ENCODE data around the gene LHPP.

Gene LHPP

DNA sequence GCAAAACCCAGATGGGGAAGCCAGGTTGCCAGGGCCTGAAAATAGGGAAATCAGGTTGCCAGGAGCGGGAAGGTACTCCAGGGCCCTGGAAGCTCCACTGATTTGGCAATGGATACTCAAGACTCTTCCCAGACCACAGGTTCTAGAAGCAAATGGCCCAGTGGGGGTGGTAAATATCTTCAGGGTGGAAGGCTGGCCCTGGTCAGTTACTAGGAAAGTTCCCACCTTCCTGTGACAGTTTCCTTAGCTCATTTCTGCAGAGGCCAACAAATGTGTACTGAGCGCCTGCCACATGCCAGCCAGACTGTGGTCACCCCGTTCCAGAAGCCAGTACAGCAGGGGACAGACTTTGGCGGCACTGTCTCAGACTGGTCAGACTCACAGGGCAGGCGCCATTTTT lies 168.9 kb downstream of the LHPP start:
- no peak for DNase-seq

DNA sequence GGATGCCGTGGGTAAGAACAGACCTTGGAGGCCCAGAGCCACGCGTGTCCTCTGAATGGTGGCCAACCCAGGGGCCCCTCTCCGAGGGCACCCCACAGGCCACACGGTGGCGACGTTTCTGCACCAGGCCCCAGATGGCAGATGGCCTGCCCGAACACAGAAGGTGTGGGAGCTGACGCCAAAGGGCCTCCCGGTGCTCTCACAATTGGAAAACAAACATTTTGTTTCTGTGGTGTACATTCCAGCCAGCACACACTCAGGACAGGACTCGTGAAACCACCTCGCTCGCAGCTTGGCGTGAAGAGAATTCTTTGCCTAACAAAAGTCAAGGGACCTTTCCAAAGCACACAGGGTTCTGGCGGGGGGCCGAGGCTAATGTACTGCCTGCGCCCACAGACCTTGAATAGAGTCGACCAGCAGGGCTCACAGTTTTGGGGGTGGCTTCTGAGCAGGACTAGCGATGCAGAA lies 170.5 kb downstream of the LHPP start:
- DNase-seq, result peak; percentile 58

DNA sequence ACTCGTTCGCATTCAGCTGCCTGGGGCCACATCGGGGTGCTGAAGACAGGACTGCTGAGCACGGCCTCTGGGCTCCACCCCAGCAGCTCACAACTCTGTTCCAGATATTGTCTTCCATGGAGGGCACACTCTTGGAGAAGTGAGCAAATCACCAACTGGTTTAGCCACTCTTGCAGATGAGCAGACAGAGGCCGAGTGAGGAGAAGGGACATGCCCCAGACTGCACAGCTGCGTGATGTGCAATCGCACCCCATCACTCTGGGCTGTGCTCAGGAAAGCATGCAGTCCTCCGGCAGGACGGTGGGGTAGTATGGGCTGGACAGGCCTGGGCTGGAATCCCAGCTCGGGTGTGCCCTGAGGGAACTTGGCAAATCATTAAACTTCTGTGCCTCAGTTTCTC lies 170.9 kb downstream of the LHPP start:
- no peak for DNase-seq

GRCh38 chr10:124636271-124636995 lies 174.8 kb downstream of the LHPP start:
- peak; percentile 62 for DNase-seq

GRCh38 chr10:124637091-124637700 lies 175.6 kb downstream of the LHPP start:
- no peak for DNase-seq

- no peak for DNase-seq
Observed at GRCh38 chr10:124637746-124638145, 176.1 kb downstream of the LHPP start.

- no peak for DNase-seq
Observed at GRCh38 chr10:124639206-124639605, 177.6 kb downstream of the LHPP start.

DNA sequence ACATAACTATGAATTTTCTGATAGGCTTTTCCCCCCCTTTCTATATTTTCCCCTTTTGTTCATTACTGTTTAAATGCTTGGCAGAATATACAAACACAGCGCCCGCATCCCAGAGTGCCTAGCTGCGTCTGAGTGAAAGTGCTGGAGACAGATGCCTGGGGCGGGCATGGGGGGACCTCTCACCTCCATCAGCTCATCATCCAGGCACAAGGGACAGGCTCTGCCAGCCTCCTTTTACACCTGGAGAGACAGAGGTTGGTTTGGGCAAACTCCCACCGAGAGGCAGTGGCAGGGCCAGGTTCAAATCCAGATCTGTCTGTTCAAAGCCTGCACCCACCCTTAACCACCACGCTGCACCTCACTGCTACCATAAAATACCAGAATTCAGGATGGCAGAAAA lies 178.0 kb downstream of the LHPP start:
- DNase-seq, result no peak

GRCh38 chr10:124640056-124640455 lies 178.4 kb downstream of the LHPP start:
- DNase-seq, result no peak

DNA sequence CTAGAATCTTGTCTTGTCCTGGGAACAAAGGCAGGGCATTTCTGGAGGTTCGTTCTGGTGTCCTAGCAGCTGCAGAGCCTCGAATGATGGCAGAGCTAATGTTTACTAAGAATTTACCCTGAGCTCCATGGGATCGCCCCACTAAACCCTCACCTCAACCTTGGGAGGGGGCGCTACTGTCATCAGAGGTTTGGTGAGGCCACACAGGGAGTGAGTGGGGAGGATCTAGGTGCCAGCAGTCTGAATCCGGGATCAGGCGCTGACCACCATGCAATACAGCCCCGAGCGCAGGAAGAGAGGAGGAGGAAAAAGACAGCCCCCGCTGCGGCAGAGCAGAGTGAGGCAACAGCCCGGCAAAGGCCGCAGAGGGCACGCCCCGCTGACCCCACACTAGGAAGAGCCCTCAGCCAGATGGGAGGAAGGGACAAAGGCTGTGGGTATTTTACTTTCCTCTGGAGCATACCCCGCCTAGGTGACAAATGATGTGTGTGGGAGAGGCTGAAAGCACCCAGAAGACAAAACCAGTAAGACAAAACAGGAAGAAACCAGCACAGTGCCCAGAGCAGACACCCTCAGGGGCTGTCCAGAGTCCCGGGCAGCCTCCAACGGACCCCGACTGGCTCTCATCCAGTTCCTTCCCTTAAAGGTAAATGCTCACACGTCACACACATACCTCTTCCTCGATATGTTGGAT lies 179.1 kb downstream of the LHPP start:
- DNase-seq, result no peak

- no peak for DNase-seq
Observed at GRCh38 chr10:124641282-124642087, 179.9 kb downstream of the LHPP start.

- DNase-seq, result no peak
Observed at GRCh38 chr10:124642088-124642710, 180.6 kb downstream of the LHPP start.

- no peak for DNase-seq
Observed at GRCh38 chr10:124643330-124644009, 181.8 kb downstream of the LHPP start.

- DNase-seq, result no peak
Observed at GRCh38 chr10:124644236-124644635, 182.6 kb downstream of the LHPP start.

DNA sequence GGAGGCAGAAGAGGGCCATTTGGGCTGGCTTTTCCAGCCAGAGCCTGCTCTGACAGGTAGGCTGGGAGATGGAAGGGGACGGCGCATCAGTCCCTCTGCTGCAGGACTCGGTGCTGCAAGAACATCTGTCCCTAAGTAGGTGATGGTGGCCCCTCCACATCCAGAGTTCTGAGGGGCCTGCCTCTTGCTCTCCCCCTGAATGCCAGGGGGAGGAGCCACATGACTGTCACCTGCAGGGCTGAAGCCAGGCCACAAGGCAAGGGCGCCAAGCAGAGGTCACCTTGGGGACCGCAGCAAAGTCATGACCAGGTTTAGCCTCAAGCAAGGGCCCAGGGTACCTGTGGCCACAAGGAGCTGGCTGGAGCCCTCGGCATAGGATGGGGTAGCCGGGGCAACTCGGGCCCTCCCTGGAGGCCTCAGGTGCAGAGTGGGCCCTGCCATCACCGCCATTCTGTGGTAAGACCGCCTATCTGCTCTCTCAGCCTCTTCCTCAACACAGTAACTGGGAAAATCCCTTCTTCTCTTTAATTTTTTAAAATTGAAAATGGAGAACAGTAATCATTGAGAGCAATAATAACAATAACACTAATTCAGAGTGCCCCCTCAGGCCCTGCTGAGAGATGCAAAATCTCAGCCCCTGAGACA lies 183.3 kb downstream of the LHPP start:
- DNase-seq, result no peak

DNA sequence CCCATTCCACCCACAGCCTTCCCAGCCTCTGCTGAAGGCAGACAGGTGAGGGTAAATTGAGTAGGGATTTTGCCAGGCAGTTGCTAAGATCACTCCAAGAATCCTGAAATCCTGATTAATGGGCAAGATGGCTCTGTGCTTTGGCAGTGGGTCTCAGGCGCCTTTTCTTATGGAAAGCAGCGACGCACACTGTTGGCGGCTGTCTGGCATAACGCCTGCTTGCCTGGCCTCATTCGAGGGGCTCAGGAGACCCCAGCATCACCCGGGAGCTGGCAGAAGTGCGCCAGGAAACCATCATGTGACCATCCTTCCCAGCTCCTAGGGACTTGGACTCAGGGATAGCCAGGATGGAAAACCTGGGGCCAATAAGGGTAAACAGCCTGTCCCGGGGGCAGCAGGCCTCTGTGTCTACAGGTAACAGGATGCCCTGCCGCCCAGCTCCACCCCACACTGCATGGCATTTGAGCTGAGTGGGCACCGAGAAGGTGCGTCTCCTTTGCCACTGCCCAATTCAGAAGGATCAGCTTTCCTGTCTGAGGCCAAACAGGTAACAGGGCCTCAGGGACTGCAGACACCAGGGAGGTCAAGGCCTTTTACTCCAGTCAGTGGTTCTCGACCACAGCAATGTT lies 184.0 kb downstream of the LHPP start:
- no peak for DNase-seq

DNA sequence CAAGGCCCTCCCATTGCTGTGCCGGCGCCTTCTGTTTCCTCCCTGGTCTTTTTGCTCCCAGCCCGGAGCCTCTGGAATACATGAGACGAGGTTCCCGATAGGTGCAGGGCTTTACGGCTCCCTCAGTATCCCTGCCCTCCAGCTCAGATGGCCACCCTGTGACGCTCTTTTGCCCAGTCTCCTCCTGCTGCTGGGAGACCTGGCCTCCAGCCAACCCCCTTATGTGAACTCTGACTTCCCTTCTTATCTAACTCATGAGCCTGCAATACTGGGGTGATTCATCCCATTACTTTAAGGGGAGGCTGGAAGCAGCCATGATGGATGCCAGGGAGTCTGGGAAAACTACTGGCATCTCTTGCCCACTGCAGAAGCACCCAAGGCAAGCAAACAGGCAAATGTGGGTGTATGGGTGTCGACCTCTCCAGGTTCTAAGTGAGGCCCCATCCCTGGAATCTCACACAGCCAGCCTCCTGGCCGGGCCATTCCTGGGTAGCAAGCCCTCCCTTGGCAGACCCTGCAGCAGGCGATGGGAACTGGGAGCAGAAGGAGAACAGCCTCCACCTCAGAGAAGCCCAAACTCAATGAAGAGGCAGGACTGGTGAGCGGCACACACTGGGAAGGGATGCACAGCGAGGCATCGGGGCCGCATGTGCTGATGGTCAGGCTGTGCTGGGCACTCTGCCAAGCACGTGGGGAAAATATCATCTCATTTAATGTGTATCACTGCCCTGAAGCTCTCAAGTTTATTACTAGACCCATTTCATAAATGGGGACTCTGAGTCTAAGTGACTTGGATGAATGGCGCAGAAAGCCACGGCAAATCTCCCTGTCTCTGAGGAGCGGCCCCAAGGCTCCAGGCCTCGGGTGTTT lies 185.1 kb downstream of the LHPP start:
- DNase-seq, result no peak

GRCh38 chr10:124647421-124648130 lies 186.0 kb downstream of the LHPP start:
- DNase-seq, result peak; percentile 65

- DNase-seq, result no peak
Observed at GRCh38 chr10:124648131-124648475, 186.5 kb downstream of the LHPP start.

GRCh38 chr10:124648738-124649137 lies 187.1 kb downstream of the LHPP start:
- DNase-seq, result peak; percentile 67

Data from activated T-cell treated with anti-CD3 and anti-CD28 coated beads, Interleukin-2, amount 50 U/mL, for 1 hour (primary cell).